ENCODE data around the gene ZBTB33.
A peak's percentile ranks its signal among the peaks of the same experiment; 100 is the strongest.

ZBTB33 gene

GRCh38 chrX:120262859-120263708 is 12.5 kb downstream of the ZBTB33 start:
- peak; percentile 79 for FAIRE-seq
- DNase-seq (ENCODE audit: extremely low spot score, insufficient read length, low read depth), result no peak

DNA sequence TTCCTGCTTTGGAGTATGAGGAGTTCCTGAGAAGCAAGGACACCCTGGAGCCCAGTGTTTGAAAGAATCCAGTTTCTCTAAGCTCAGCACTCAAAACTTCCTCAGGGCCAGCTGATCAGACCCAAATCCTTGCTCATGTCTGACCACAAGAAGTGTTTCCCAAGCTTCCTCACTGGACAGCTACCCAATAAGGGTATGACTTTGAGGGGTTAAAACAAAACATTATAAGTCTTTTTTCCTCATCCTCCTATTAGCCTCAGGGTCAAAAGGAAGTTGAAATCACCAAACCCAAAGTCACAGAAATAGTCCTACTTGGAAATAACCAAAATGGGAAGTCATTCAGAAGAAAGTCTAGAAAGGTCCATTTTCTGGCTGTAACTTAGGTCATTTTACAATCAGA is 13.7 kb downstream of the ZBTB33 start:
- no peak for FAIRE-seq
- DNase-seq (ENCODE audit: extremely low spot score, insufficient read length, low read depth), result no peak

DNA sequence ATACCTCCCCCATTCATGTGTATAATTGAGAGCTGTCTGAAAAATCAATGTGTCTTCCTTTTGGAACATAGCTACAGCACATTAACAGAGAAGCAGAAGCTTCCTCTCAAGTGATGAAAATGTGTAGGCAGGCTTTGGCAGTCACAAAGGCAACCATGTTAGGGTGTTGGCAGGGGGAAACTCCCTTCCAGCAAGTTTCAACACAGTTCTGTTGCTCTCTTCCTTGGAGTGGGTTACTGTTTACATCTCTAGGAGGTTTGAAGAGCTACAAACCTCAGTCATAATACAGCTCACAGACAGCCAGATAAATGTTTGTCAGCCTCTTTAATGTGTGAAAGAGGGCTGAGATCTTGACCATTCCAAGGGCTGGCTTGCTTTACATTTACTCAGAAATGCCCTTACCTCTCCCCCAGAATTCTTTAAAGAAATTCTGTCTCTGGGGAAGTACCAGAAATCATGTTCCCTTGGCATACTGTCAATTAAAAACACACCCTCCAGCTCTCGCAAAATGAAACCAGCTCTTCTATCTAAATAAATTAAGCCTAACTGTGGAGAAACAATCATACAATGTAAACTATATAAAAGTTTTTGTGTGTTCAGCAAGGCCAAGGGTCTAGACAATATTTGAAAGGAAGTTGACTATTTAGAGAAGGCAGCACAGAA is 18.9 kb downstream of the ZBTB33 start:
- FAIRE-seq (peak; percentile 55), DNase-seq (ENCODE audit: extremely low spot score, insufficient read length, low read depth) (no peak)

DNA sequence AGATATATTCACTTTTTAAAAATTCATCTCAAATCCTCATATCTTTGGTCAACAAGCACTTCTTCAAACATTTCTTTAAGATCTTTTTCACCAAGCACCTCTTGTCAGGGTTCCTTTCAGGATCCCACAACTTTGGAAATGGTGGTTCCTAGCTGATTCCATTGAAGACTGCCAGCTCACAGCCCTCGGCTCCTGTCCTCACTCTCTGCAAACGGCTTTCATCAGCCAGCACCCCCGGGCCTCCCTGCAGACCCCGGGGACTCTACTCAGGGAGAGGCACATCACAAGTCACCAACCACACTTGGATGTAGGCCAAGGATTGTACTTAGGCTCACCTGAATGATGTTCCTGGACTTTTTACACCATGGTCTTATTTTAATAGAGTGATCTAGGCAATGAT is 20.0 kb downstream of the ZBTB33 start:
- no peak for FAIRE-seq

DNA sequence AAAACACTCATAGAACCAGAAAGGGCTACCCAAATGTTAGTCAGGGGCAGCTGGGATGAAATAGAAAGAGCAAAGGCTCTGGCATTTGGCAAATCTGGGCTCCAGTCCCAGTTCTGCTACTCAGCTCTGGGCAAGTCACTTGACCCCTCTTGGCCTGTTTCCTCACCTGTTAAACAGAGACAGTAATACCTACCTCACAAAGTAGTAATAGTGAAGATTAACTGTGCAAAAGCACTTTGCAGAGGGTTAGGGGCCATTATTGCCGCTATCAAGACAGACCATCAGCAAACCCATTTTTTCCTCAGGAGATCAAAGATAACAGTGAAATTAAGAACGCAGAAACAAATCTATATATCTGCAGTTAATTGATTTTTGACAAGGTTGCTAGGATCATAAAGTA is 20.6 kb downstream of the ZBTB33 start:
- FAIRE-seq (no peak), DNase-seq (ENCODE audit: extremely low spot score, insufficient read length, low read depth) (no peak)

More for the DNA sequence above, 20.0 kb downstream of the ZBTB33 start:
- no peak for DNase-seq (ENCODE audit: extremely low spot score, insufficient read length, low read depth)

GRCh38 chrX:120274145-120274544 is 23.5 kb downstream of the ZBTB33 start:
- DNase-seq (ENCODE audit: extremely low spot score, insufficient read length, low read depth) (no peak), FAIRE-seq (no peak)

- DNase-seq (ENCODE audit: extremely low spot score, insufficient read length, low read depth) (no peak), FAIRE-seq (no peak)
Measured at GRCh38 chrX:120274958-120275357, 24.3 kb downstream of the ZBTB33 start.

DNA sequence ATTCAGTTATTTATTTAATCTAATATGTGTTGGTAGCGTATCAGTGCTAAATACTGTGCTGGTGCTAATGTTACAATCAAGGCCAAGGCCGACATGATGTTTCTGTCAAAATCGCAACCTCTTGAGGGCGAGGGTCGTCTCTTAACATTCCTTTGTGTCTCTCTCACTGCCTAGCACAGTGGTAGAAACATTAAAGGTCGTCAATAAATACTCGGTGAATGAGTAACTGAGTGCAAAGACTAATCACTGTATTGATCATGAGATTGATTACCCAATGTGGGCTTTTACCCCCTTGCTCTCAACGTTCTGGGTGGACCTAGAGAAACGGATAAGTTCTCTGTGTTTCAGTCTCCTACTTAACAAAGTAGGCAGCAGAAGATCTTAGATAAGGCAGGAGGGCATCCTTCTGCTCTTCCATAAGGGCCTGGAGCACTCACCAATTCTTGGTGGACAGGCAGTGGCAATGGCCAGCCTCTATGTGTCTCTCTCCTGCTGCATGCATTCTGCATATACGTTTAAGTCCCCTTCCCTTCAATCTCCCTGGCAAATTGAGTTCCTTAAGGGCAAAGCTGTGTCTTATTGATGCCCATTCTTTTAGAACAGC is 30.5 kb downstream of the ZBTB33 start:
- FAIRE-seq, result no peak
- no peak for DNase-seq (ENCODE audit: extremely low spot score, insufficient read length, low read depth)

DNA sequence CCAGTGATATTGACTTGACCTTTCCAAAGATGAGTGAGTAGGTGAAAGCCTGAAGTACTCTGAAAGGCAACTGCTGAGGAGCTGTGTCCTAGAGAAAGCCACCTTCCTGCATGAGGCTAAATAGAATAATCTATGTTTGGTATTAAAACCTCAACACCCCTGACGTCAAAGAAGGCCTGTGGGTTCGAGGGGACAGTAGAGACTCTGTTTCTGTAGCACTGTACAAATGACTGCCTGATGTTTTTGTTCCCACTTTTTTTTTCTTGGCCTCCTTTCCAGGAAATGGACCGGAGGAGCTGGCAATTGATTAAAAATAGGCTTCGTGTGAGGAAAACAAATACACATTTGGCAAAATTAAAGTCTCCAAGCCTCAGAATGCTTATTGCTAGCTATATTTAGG is 31.1 kb downstream of the ZBTB33 start:
- no peak for DNase-seq (ENCODE audit: extremely low spot score, insufficient read length, low read depth)
- FAIRE-seq, result no peak

GRCh38 chrX:120282697-120283096 is 32.1 kb downstream of the ZBTB33 start:
- FAIRE-seq (no peak), DNase-seq (ENCODE audit: extremely low spot score, insufficient read length, low read depth) (no peak)

DNA sequence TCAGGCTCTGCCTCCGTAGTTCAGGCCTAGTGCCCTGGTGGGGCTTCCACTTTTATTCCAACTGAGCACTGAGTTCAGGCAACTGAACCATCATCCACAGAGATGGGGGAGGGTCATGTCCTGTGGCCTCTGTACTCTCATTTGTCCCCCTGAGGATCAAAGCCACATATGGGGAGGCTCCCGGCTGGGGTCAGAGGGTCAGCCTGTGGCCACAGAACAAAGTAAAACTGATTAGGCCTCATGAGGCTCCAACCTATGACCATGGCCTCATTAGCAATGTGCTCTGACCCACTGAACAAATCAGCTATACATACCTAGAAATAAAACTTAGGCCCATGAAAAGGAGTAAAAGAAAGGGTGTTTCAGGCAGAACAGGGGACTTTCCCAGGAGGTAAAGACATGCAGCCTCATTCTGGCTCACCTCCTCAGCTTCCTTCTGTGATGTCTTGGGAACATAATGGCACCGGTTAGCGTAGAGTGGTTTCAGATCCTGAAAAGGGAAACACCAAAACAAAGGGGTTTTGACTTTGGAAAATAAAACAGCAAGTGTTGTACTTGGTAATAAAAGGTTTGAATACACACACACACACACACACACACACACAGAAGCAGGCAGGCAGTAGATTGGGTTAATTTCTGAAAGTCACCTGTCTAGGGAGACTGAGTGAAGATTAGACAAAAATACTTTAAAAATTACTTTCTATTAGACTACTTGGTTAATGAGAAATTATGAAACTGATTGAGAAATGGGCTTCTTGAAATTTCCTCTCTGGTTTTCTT is 36.3 kb downstream of the ZBTB33 start:
- no peak for FAIRE-seq
- DNase-seq (ENCODE audit: extremely low spot score, insufficient read length, low read depth), result no peak

DNA sequence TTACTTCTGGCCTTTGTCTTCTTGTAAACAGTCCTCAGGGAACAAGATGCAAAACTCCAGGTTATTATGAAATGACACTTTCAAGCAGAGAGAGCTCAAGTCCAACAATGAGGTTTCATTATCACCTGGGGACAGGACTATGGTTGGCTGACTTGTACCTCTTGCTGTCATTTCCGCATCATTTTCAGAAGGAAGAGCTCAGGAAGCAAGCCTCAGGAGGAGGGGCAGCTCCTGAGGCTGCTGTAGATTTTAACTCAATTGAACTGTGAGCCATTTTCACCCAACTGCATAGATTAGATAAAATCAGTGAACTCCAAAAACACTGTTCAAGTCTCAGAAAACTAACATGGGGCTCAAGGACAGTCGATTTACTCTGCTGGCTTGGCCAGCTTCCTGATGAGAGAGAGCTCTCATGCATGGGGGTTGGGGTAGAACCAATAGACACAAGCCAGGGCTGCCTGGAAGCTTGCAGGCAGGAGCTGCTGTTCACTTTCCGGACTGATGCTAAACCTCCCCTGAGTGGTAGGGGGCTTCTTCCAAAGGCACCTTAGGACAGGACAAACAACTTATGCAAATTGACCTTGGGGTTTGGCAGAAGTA is 37.0 kb downstream of the ZBTB33 start:
- peak; percentile 98 for FAIRE-seq
- no peak for DNase-seq (ENCODE audit: extremely low spot score, insufficient read length, low read depth)

- FAIRE-seq (no peak), DNase-seq (ENCODE audit: extremely low spot score, insufficient read length, low read depth) (no peak)
Measured at GRCh38 chrX:120290107-120290506, 39.5 kb downstream of the ZBTB33 start.

GRCh38 chrX:120291211-120291610 is 40.6 kb downstream of the ZBTB33 start:
- DNase-seq (ENCODE audit: extremely low spot score, insufficient read length, low read depth) (no peak), FAIRE-seq (no peak)

- DNase-seq (ENCODE audit: extremely low spot score, insufficient read length, low read depth) (no peak), FAIRE-seq (no peak)
Measured at GRCh38 chrX:120293015-120293414, 42.4 kb downstream of the ZBTB33 start.

DNA sequence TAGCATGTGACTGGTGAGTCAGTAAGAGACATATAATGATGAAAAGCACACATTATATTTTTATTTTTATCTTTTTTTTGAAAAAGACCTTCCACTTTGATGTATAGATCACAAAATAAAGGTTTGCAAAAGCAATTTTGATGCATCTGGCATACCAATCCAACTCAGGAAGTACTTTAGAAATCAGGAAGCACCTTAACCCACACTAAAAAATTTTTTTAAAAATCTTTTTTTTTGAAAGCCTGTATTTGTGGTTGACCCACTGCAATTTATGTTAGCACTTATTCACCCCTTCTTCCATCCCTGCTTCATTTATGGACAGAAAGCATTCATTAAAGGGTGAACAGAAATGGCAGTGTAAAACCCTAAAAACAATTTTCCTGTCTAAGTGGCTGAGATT is 44.0 kb downstream of the ZBTB33 start:
- FAIRE-seq, result no peak
- DNase-seq (ENCODE audit: extremely low spot score, insufficient read length, low read depth), result no peak

DNA sequence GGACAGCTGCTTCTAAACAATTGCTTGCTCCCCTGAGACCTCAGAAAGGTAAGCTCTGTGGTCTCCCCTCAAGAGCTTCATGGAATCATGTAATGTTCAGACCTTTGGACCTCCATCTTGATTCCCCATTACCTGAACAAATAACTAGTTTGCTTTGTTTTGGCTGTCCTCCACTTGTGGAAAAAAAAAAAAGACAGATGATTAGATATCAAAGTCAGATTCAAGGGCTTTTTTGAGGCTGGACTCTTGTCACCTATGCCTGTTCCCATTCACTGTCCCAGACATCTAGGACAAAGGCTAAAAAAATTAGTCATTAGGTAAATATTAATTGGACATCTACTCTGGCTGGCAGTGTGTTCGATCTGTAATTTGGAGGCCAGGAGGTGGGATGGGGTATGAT is 47.3 kb downstream of the ZBTB33 start:
- FAIRE-seq (no peak), DNase-seq (ENCODE audit: extremely low spot score, insufficient read length, low read depth) (no peak)

DNA sequence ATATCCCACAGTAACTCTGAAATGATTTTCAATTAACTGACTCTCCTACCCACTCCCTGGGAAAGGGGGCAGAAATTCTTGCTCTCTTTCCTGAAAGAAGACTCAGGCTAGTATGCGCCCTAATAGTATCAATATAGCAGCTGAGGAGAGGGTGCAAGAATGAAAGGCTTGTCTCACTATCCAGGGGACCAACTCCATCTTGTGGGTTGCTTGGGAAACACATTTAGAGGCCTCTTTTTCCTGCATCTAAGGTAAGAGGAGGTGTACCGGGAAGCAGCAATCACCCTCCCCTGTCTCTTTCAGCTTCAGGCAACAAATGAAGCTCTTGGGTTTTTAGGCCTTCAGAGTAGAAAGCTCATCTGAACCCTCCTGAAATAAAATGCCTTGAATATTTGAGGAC is 49.3 kb downstream of the ZBTB33 start:
- DNase-seq (ENCODE audit: extremely low spot score, insufficient read length, low read depth), result no peak
- FAIRE-seq, result peak; percentile 62

GRCh38 chrX:120301497-120301896 is 50.9 kb downstream of the ZBTB33 start:
- peak; percentile 75 for FAIRE-seq
- DNase-seq (ENCODE audit: extremely low spot score, insufficient read length, low read depth), result no peak

DNA sequence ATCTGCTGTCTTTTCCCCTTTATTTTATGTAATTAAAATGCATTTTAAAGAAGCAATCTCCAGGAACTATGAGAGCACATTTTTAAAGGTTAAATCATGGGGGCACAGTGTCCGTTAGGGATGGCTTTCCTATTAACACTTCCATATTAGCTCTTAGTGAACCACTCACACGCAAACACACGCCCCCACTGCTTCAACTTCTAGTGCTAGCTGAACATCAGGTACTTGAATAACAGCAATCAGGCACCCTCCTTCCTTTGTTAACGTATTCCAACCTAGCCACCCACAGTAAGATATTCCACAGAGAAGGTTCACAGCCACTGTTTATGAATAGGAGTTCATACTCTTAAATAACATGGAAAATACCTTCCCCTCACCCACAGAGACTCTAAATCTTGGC is 51.3 kb downstream of the ZBTB33 start:
- DNase-seq (ENCODE audit: extremely low spot score, insufficient read length, low read depth) (no peak), FAIRE-seq (no peak)

All from GM18507 (cell line).